ENCODE results near the gene LANCL1.

Gene LANCL1

DNA sequence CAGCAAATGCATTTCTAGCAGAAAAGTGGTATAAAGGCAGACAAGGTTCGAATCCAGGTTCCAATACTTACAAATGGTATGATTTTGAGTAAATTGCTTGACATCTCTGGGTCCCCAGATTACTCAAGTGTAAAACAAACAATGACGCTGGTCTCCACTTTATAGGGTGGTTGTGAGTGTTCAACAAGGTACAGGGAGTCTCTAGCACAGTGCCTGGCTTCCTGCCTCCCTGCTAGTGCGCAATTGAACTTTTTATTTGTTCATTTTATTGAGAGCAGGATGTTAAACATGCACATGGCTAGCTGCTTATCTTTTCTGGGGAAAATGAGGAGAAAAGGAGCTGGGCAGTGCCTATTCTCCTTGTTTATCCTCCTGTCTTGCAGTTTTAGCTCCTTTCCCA is 86.7 kb downstream of the LANCL1 start:
- DNase-seq (ENCODE audit: low spot score) = no peak

DNA sequence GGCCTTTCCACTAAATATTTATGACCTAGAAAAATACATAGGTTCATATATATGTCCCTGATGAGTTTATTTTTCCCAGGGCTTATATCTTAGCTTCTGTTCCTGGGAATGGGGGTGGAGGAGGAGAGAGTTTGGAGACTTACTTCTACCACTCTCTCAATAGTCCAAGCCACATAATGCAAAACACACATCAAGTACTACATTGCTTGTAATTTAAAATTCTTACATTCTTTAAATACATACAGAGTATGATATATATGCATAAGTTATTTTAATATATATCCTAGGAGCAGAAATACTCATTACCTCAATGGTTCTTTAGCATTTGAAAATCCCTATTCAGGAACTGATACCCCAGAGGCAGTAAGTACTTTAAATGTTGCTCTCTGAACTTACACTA is 88.4 kb downstream of the LANCL1 start:
- no peak for DNase-seq (ENCODE audit: low spot score)

DNA sequence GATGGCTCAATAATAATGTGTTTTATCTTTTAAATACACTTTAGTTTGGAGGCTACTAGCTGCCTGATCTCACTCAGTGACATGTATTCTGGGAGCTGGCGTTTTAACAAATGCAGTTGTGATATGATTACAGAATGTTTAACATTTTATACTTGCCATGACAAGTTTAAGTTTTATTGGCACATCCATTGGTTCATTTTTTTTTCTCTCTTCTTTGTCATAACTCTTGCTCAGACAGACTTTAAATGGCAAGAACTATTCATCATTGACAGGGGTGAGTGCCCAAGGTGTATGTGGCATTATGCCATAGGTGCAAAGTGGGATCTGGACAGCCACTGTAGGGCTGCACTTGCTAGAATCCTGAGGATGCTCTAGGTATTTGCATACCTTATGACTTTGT is 89.5 kb downstream of the LANCL1 start:
- no peak for DNase-seq (ENCODE audit: low spot score)

All from SW480 (cell line).